ENCODE results near the gene ZNF783. TPM values are rescaled to one million over a fixed set of nuclear protein-coding genes. Genes with fewer than 3 reads are reported as not detected.

Gene ZNF783
- total RNA-seq: 3.9 and 6.8 TPM in 2 replicates

GRCh38 chr7:149261829-149262617, at the start of gene ZNF783:
Gene ZNF783, plus strand, starts transcription at chr7:149262196. Its CDS starts 138 bp downstream, at chr7:149262334.

DNA sequence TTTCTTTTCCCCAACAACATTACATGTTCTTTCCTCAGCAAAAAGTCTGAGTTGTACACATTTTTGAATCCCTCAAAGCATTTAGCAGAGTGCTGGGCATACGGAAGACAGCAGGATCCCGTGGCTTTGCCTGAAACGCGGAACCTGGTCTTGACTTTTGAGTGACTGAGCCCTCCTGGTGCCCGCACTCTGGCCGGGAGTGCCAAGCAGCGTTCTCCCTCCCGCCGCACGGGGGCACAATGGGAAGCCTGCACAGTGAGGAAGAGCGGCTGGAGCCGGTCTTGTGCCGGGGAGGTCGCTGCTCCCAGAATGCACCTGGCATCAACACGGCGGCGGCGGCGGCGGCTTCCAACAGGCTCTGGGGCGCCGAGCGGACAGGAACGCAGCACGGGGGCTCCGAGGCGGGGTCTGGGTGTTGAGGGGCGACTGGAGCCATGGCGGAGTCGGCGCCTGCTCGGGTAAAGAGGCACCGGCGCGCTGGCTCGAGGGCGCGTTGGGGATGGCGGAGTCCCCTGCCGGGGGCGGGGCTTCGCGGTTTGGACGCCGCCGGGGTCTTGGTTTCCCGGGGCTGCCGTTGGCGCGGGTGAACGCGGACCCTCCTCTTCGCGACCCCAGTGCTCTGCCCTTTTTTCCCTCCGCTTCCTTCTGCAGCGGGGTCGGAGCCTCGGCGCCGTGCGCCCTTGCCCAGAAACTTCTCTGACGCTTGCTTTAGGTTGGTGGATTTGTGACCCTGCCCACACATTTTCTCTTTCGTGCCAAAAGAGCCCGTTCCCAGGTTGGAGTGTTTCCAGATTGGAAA, 22.5 kb upstream of the ZNF783 start, which contains the start of gene ZNF212:
Gene ZNF212, plus strand, starts transcription at position 307 of the 799 bp plus-strand sequence. Its CDS starts 128 bp downstream, at position 435.

Other genes starting within 250 kb of the ZNF783 start
- 232 and 246 TPM in 2 replicates for gene PDIA4, start 233.7 kb upstream of the ZNF783 start, total RNA-seq
- gene ZNF786, start 171.5 kb upstream of the ZNF783 start, total RNA-seq: 4.9 and 7.4 TPM in 2 replicates
- gene ZNF425, start 135.9 kb upstream of the ZNF783 start, total RNA-seq: 1.3 and 2.1 TPM in 2 replicates
- 3.2 and 7.6 TPM in 2 replicates for gene ZNF398, start 114.7 kb upstream of the ZNF783 start, total RNA-seq
- gene ZNF282, start 66.7 kb upstream of the ZNF783 start, total RNA-seq: 22.3 and 45.0 TPM in 2 replicates
- 2.9 and 4.5 TPM in 2 replicates for gene ZNF212, start 22.5 kb upstream of the ZNF783 start, total RNA-seq
- 2.4 and 5.7 TPM in 2 replicates for gene ZNF777, start 198.9 kb downstream of the ZNF783 start, total RNA-seq
- 12.6 and 15.9 TPM in 2 replicates for gene ZNF746, start 235.6 kb downstream of the ZNF783 start, total RNA-seq